Endodermal cell (in vitro differentiated cells): Measurements from ENCODE around the gene SPOP. TPM values are rescaled to one million over a fixed set of nuclear protein-coding genes. Genes with fewer than 3 reads are reported as not detected.
"Not testable (repeated sequence)": the region's sequence is repeated elsewhere in the genome, so short reads cannot be mapped to it uniquely, and the experiment has no call there.

Source experiments
- DNase-seq: peaks from one replicate; pipeline ENCODE4 v3.0.0-alpha.2; 2017
- H3K27ac ChIP-seq: 2 replicates; pipeline ENCODE4 v1.5.1; 2013; ENCODE audit warnings: mild to moderate bottlenecking, low read depth, low read length, moderate library complexity
- H3K27me3 ChIP-seq: 2 replicates; pipeline ENCODE4 v1.6.1; 2013; ENCODE audit warnings: mild to moderate bottlenecking, low read length, moderate library complexity; ENCODE audit not compliant: insufficient read depth, control insufficient read depth, poor library complexity, severe bottlenecking
- H3K36me3 ChIP-seq: 2 replicates; pipeline ENCODE4 v1.7.0; 2013; ENCODE audit warnings: mild to moderate bottlenecking, low read length, moderate library complexity; ENCODE audit not compliant: control insufficient read depth, insufficient read depth
- H3K4me1 ChIP-seq: one replicate; pipeline ENCODE4 v1.7.0; 2013; ENCODE audit warnings: low read length; ENCODE audit not compliant: control insufficient read depth, insufficient read depth
- H3K4me3 ChIP-seq: 2 replicates; pipeline ENCODE4 v1.5.1; 2013; ENCODE audit warnings: mild to moderate bottlenecking, low read length, moderate library complexity
- H3K9ac ChIP-seq: 2 replicates; pipeline ENCODE4 v1.6.1; 2013; ENCODE audit warnings: mild to moderate bottlenecking, low read length, moderate library complexity; ENCODE audit not compliant: poor library complexity, severe bottlenecking; ENCODE audit errors: extremely low read depth
- H3K9me3 ChIP-seq: 2 replicates; pipeline ENCODE4 v1.6.1; 2013; ENCODE audit warnings: mild to moderate bottlenecking, low read length, moderate library complexity; ENCODE audit not compliant: control insufficient read depth
- H3K27ac Mint-ChIP-seq: 2 replicates; pipeline ENCODE4 v1.8.0; 2020; ENCODE audit warnings: mixed read lengths
- H3K27me3 Mint-ChIP-seq: 2 replicates; pipeline ENCODE4 v1.8.0; 2021; ENCODE audit warnings: mild to moderate bottlenecking, mixed read lengths; ENCODE audit not compliant: insufficient read depth
- H3K36me3 Mint-ChIP-seq: 2 replicates; pipeline ENCODE4 v1.8.0; 2020; ENCODE audit warnings: low read depth, mixed read lengths
- H3K4me1 Mint-ChIP-seq: 2 replicates; pipeline ENCODE4 v1.8.0; 2020; ENCODE audit warnings: mixed read lengths
- H3K4me3 Mint-ChIP-seq: 2 replicates; pipeline ENCODE4 v1.8.0; 2020; ENCODE audit warnings: mild to moderate bottlenecking, moderate library complexity, mixed read lengths
- H3K9me3 Mint-ChIP-seq: 2 replicates; pipeline ENCODE4 v1.8.0; 2020; ENCODE audit warnings: mild to moderate bottlenecking, mixed read lengths
- WGBS, 2 experiments: methylation state at CpG; one replicate each; pipeline versions ENCODE4 v1.1.5 to v1.1.7; 2013; ENCODE audit warnings: missing lambda C conversion rate in 2 of 2, mixed read lengths in 1 of 2; ENCODE audit not compliant: insufficient coverage in 1 of 2, insufficient read length in 1 of 2; 5-methylcytosine and 5-hydroxymethylcytosine counted together
- total RNA-seq, 2 donors: library from RNA; stranded (reverse); fragmentation: NEBNext Ultra II Directional in 1 of 2; extraction: Animal tissue kit (Norgen Biotek cat#: 25700) in 1 of 2; gene quantifications; 2 replicates in 1 of 2; 3 replicates in 1 of 2; pipeline ENCODE4 v1.2.1, GENCODE V29; 2021
- TF ChIP-seq, protein P1 (sequence below): fragments of 200-600 bp; sonication (generic); conservative IDR thresholded peaks from 2 replicates; pipeline ENCODE4 v1.5.0; 2021; ENCODE audit warnings: antibody characterized with exemption, mild to moderate bottlenecking

SPOP gene
- total RNA-seq, 2 donors from 2014 or later = 39.9 to 41.3 TPM

DNA sequence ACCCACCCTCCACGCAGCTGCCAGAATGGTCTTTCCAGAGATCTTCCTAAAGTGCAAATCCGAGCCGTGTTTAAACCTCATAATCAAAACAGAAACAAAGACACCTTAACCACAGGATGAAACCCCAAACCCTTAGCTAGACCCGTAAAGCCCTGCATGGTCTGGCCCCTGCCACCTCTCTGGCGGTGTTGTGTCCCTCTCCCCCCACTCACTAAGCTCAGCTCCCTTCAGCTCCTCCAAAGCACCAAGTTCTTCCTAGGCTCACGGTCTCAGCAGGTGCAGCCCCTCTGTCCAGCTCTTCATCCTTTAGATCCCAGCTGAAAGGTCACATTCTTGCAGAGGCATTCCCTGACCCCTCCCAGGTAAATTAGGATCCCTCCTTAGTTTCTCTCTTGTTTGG is 106.6 kb downstream of the SPOP start:
- peaks cover 59% of the 10 kb centered on the region for H3K27me3 ChIP-seq
- no peaks in the 10 kb centered on the region for H3K9me3 Mint-ChIP-seq
- H3K27me3 Mint-ChIP-seq = peaks cover 52% of the 10 kb centered on the region
- H3K9ac ChIP-seq = no peak overlapping the region
- H3K4me1 ChIP-seq = no peaks in the 10 kb centered on the region
- no peak overlapping the region for H3K4me3 ChIP-seq
- H3K36me3 Mint-ChIP-seq = no peaks in the 10 kb centered on the region
- 57 to 73% methylated on average over 2 to 6 of the region's 6 CpGs for WGBS, 2 experiments
- peak; percentile 50 for DNase-seq
- H3K36me3 ChIP-seq = no peaks in the 10 kb centered on the region
- no peak overlapping the region for H3K27ac Mint-ChIP-seq
- H3K4me1 Mint-ChIP-seq = no peaks in the 10 kb centered on the region
- TF ChIP-seq, protein P1, sequence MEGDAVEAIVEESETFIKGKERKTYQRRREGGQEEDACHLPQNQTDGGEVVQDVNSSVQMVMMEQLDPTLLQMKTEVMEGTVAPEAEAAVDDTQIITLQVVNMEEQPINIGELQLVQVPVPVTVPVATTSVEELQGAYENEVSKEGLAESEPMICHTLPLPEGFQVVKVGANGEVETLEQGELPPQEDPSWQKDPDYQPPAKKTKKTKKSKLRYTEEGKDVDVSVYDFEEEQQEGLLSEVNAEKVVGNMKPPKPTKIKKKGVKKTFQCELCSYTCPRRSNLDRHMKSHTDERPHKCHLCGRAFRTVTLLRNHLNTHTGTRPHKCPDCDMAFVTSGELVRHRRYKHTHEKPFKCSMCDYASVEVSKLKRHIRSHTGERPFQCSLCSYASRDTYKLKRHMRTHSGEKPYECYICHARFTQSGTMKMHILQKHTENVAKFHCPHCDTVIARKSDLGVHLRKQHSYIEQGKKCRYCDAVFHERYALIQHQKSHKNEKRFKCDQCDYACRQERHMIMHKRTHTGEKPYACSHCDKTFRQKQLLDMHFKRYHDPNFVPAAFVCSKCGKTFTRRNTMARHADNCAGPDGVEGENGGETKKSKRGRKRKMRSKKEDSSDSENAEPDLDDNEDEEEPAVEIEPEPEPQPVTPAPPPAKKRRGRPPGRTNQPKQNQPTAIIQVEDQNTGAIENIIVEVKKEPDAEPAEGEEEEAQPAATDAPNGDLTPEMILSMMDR = no peak
- H3K9me3 ChIP-seq = no peaks in the 10 kb centered on the region
- H3K27ac ChIP-seq = no peak overlapping the region
- no peak overlapping the region for H3K4me3 Mint-ChIP-seq

DNA sequence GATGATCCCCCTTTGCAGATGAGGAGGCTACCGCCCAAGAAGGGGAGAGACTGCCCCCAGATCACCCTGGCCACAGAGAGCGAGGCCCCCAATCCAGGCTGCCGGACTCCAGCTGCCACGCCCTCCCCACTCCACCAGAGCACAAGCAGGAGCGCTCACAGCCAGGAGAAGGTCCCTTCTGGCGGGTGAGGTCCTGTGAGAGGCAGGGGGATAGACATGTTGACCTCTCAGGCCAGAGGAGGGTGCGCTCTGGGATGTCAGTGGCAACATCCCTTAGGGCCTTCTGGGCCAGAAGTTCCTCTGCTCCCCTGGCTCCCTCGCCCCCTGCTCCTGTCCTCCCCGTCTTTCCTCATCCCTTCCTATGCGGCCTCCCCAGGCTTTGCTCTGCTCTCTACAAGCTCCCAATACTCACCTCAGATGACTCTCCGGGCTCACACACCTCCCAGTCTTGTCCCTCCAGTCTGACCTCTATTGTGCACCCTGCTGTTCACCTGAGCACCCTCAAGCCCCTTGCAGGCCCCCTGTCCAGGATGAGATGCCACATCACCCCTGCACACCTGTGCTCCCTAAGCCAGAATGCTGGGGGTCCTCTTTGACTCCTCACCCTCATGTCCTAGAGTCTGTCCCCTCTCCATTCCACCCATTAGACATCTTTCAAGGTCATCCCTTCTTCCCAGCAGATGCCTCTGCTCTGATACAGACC is 107.2 kb downstream of the SPOP start:
- no peaks in the 10 kb centered on the region for H3K9me3 Mint-ChIP-seq
- Histone ChIP-seq H3K9me3 (no peaks in the 10 kb centered on the region), H3K27ac (no peak overlapping the region), H3K36me3 (no peaks in the 10 kb centered on the region), H3K27me3 (peaks cover 59% of the 10 kb centered on the region), H3K4me3 (no peak overlapping the region), H3K9ac (no peak overlapping the region), H3K4me1 (no peaks in the 10 kb centered on the region)
- peaks cover 5% of the 10 kb centered on the region for H3K4me1 Mint-ChIP-seq
- no peaks in the 10 kb centered on the region for H3K36me3 Mint-ChIP-seq
- TF ChIP-seq, protein P1 = no peak
- H3K27me3 Mint-ChIP-seq = peaks cover 57% of the 10 kb centered on the region
- no peak for DNase-seq
- no peak overlapping the region for H3K27ac Mint-ChIP-seq
- 73 to 77% methylated on average over 5 to 10 of the region's 11 CpGs for WGBS, 2 experiments
- peak overlapping the region; percentile 72 for H3K4me3 Mint-ChIP-seq

DNA sequence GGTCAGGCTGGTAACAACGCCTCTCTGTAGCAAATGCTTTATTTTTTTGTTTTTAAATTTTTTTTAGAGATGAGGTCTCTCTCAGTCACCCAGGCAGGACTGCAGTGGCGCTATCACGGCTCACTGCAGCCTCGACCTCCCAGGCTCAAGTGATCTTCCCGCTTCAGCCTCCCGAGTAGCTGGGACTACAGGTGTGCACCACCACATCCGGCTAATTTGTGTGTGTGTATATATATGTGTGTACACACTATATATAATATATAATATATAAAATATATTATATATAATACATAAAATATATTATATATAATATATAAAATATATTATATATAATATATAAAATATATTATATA is 109.2 kb downstream of the SPOP start:
- H3K4me1 Mint-ChIP-seq, H3K4me1 ChIP-seq, H3K27ac Mint-ChIP-seq, H3K9me3 Mint-ChIP-seq, H3K4me3 ChIP-seq, H3K9ac ChIP-seq, H3K36me3 ChIP-seq, H3K9me3 ChIP-seq, H3K36me3 Mint-ChIP-seq, H3K4me3 Mint-ChIP-seq, H3K27ac ChIP-seq: not testable (repeated sequence)
- peaks cover 43% of the 10 kb centered on the region for H3K27me3 ChIP-seq
- 72 to 84% methylated on average over 3 to 4 of the region's 7 CpGs for WGBS, 2 experiments
- H3K27me3 Mint-ChIP-seq = peaks cover 52% of the 10 kb centered on the region
- DNase-seq = peak; percentile 47
